ENCODE data around the gene GTF2H1. TPM values are rescaled to one million over a fixed set of nuclear protein-coding genes. Genes with fewer than 3 reads are reported as not detected.

Gene GTF2H1
- total RNA-seq, 3 donors from 2014 or later: 73.1 to 83.7 (median 74.4) TPM

- H3K27me3 ChIP-seq: no peaks in the 10 kb centered on the region
- H3K36me3 ChIP-seq: peaks cover 4% of the 10 kb centered on the region
- no peak for DNase-seq (ENCODE audit: low spot score in 2 of 2)
- H3K9me3 ChIP-seq: no peaks in the 10 kb centered on the region
- no peak overlapping the region for H3K27ac ChIP-seq
- intact Hi-C loops (cut with DNase I; ENCODE audit: low total_unique reads): no loop called here
- H3K4me1 ChIP-seq: peaks cover 0 to 4% of the 10 kb centered on the region in 2 donors
- no peak overlapping the region for H3K4me3 ChIP-seq
- TF ChIP-seq POLR2A (IDR thresholded peaks at IDR 0.05) (no peak), CTCF (IDR thresholded peaks at IDR 0.05) (no peak), POLR2AphosphoS5 (IDR thresholded peaks at IDR 0.05) (no peak)
Observed at GRCh38 chr11:18304745-18305144, 17.6 kb upstream of the GTF2H1 start.

GRCh38 chr11:18307461-18308139, 14.8 kb upstream of the GTF2H1 start:
- TF ChIP-seq CTCF (IDR thresholded peaks at IDR 0.05) (no peak), POLR2AphosphoS5 (IDR thresholded peaks at IDR 0.05) (no peak), POLR2A (IDR thresholded peaks at IDR 0.05) (no peak)
- Histone ChIP-seq H3K36me3 (no peaks in the 10 kb centered on the region), H3K27ac (peak overlapping the region; percentile 48 to 77), H3K9me3 (no peaks in the 10 kb centered on the region), H3K4me3 (no peak overlapping the region), H3K4me1 (peaks cover 3 to 4% of the 10 kb centered on the region in 2 donors), H3K27me3 (no peaks in the 10 kb centered on the region)
- intact Hi-C loops (cut with DNase I; ENCODE audit: low total_unique reads): no loop called here
- DNase-seq (ENCODE audit: low spot score in 2 of 2): no peak

- no peaks in the 10 kb centered on the region for H3K36me3 ChIP-seq
Observed at GRCh38 chr11:18308242-18308641, 14.1 kb upstream of the GTF2H1 start.

GRCh38 chr11:18309691-18310090, 12.7 kb upstream of the GTF2H1 start:
- DNase-seq (ENCODE audit: low spot score in 2 of 2): no peak
- Histone ChIP-seq H3K9me3 (no peaks in the 10 kb centered on the region), H3K36me3 (no peaks in the 10 kb centered on the region), H3K27me3 (no peaks in the 10 kb centered on the region), H3K4me3 (no peak overlapping the region), H3K27ac (peak overlapping the region; percentile 70 to 81), H3K4me1 (peaks cover 3 to 5% of the 10 kb centered on the region in 2 donors)
- TF ChIP-seq POLR2AphosphoS5 (IDR thresholded peaks at IDR 0.05) (no peak), CTCF (IDR thresholded peaks at IDR 0.05) (no peak), POLR2A (IDR thresholded peaks at IDR 0.05) (no peak)
- intact Hi-C loops (cut with DNase I; ENCODE audit: low total_unique reads): no loop called here

More at GRCh38 chr11:18308242-18308641, 14.1 kb upstream of the GTF2H1 start:
- Histone ChIP-seq H3K27me3 (no peaks in the 10 kb centered on the region), H3K27ac (peak overlapping the region; percentile 48 to 77), H3K4me3 (no peak overlapping the region), H3K9me3 (no peaks in the 10 kb centered on the region), H3K4me1 (peaks cover 3 to 4% of the 10 kb centered on the region in 2 donors)
- TF ChIP-seq POLR2A (IDR thresholded peaks at IDR 0.05): no peak
- no peak for TF ChIP-seq POLR2AphosphoS5 (IDR thresholded peaks at IDR 0.05)
- TF ChIP-seq CTCF (IDR thresholded peaks at IDR 0.05): no peak
- DNase-seq (ENCODE audit: low spot score in 2 of 2): no peak
- intact Hi-C loops (cut with DNase I; ENCODE audit: low total_unique reads): no loop called here

GRCh38 chr11:18310800-18311340, 11.5 kb upstream of the GTF2H1 start:
- no peaks in the 10 kb centered on the region for H3K9me3 ChIP-seq
- H3K4me1 ChIP-seq: peaks cover 3 to 11% of the 10 kb centered on the region in 2 donors
- no peaks in the 10 kb centered on the region for H3K27me3 ChIP-seq
- peak overlapping the region; percentile 70 to 81 for H3K27ac ChIP-seq
- peak overlapping the region in 2 of 3 donors; percentile 5 to 13 for H3K4me3 ChIP-seq
- H3K36me3 ChIP-seq: no peaks in the 10 kb centered on the region
- TF ChIP-seq POLR2AphosphoS5 (IDR thresholded peaks at IDR 0.05): no peak
- no peak for TF ChIP-seq CTCF (IDR thresholded peaks at IDR 0.05)
- no peak for TF ChIP-seq POLR2A (IDR thresholded peaks at IDR 0.05)
- intact Hi-C loops (cut with DNase I; ENCODE audit: low total_unique reads): no loop called here
- no peak for DNase-seq (ENCODE audit: low spot score in 2 of 2)
